Measurements from ENCODE around the gene TSPEAR. TPM values are rescaled to one million over a fixed set of nuclear protein-coding genes. Genes with fewer than 3 reads are reported as not detected.
"Not testable (repeated sequence)": the region's sequence is repeated elsewhere in the genome, so short reads cannot be mapped to it uniquely, and the experiment has no call there.

The TSPEAR gene
- total RNA-seq, 2 experiments from 2014 or later, result not detected

DNA sequence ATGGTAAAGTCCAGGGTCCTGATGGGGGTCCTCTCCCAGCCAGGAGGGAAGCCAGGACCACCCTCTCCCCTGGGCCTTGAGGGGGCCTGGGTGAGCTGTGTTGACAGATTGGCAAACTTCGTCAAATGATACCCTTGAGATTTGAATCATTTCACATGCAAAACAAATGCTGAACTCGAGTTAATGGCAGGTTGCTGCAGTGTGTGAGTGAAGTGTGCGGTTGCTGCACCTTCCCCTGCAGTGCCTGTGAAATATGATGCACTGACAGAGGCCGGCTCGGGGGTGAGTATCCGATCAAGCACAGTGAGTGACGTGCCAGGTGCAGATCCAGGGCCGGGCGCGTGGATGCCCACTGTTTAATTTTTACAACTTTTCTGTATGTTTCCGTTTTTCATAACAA is 23.7 kb downstream of the TSPEAR start:
- Mint-ChIP-seq H3K4me3 (no peak overlapping the region), H3K36me3 (ENCODE audit: low read depth) (no peaks in the 10 kb centered on the region), H3K27me3 (peaks cover 29% of the 10 kb centered on the region), H3K4me1 (ENCODE audit: low read depth) (peaks cover 12% of the 10 kb centered on the region), H3K9me3 (peaks cover 2% of the 10 kb centered on the region), H3K27ac (no peak overlapping the region)
- DNase-seq (no peak), ATAC-seq (ENCODE audit: poor library complexity) (no peak)
- ChIA-PET CTCF (no interaction called here), POLR2A (no interaction called here)
- Histone ChIP-seq H3K27ac (ENCODE audit: low read depth in 1 of 2, low read length in 2 of 2) (no peak overlapping the region), H3K4me3 (ENCODE audit: low read length) (no peak overlapping the region), H3K9me3 (ENCODE audit: control insufficient read depth in 1 of 2, insufficient read depth in 1 of 2, low read length in 2 of 2) (peaks cover 0 to 5% of the 10 kb centered on the region in 2 experiments), H3K36me3 (ENCODE audit: insufficient read depth, low read length) (no peaks in the 10 kb centered on the region), H3K4me1 (ENCODE audit: insufficient read depth, low read length) (no peaks in the 10 kb centered on the region), H3K27me3 (ENCODE audit: control insufficient read depth in 1 of 2, insufficient read depth in 2 of 2, low read length in 2 of 2) (peaks cover 0 to 6% of the 10 kb centered on the region in 2 experiments)
- TF ChIP-seq, protein P1, sequence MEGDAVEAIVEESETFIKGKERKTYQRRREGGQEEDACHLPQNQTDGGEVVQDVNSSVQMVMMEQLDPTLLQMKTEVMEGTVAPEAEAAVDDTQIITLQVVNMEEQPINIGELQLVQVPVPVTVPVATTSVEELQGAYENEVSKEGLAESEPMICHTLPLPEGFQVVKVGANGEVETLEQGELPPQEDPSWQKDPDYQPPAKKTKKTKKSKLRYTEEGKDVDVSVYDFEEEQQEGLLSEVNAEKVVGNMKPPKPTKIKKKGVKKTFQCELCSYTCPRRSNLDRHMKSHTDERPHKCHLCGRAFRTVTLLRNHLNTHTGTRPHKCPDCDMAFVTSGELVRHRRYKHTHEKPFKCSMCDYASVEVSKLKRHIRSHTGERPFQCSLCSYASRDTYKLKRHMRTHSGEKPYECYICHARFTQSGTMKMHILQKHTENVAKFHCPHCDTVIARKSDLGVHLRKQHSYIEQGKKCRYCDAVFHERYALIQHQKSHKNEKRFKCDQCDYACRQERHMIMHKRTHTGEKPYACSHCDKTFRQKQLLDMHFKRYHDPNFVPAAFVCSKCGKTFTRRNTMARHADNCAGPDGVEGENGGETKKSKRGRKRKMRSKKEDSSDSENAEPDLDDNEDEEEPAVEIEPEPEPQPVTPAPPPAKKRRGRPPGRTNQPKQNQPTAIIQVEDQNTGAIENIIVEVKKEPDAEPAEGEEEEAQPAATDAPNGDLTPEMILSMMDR (IDR thresholded peaks at IDR 0.05), result no peak
- intact Hi-C loops (cut with DNase I, micrococcal nuclease), result no loop called here

DNA sequence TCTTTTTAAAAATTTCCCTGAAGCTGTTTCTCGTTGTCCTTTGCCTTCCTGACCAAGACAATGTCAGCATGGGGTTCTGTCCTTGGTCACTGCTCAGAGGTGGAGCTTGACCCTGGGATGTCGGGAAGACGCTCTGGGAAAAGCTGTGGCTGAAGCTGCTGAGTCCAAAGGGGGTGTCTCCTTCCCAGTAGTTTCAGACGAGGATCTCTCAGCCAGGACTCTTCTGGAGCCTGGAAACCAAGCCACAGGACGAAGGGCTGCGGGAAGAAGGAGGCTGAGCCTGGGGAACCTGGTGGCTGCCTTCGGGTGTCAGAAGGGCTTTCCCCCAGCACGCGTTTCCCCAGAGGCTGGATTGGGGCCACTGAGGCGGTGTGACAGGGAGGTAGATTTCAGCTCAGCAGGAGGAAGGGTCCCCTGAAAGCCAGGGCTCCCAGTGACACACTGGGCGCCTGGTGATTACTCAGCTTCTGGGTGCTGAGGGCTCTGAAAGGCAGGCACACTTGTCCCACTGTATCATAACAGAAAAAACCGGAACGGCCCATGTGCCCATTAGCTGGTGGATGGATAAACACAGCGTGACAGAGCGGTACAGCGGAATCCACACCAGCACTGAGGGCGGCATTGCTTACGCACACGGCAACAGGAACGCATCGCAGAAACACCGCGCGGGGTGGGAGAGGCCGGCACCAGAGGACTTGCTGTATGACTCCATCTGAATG is 24.4 kb downstream of the TSPEAR start:
- H3K27ac Mint-ChIP-seq, result no peak overlapping the region
- TF ChIP-seq, protein P1 (IDR thresholded peaks at IDR 0.05), result no peak
- H3K9me3 Mint-ChIP-seq, result no peaks in the 10 kb centered on the region
- no peaks in the 10 kb centered on the region for H3K36me3 Mint-ChIP-seq (ENCODE audit: low read depth)
- POLR2A ChIA-PET, result no interaction called here
- Histone ChIP-seq H3K27ac (ENCODE audit: low read depth in 1 of 2, low read length in 2 of 2) (no peak overlapping the region), H3K4me3 (ENCODE audit: low read length) (no peak overlapping the region), H3K4me1 (ENCODE audit: insufficient read depth, low read length) (no peaks in the 10 kb centered on the region), H3K9me3 (ENCODE audit: control insufficient read depth in 1 of 2, insufficient read depth in 1 of 2, low read length in 2 of 2) (no peaks in the 10 kb centered on the region), H3K27me3 (ENCODE audit: control insufficient read depth in 1 of 2, insufficient read depth in 2 of 2, low read length in 2 of 2) (peaks cover 0 to 6% of the 10 kb centered on the region in 2 experiments), H3K36me3 (ENCODE audit: insufficient read depth, low read length) (no peaks in the 10 kb centered on the region)
- peaks cover 25% of the 10 kb centered on the region for H3K27me3 Mint-ChIP-seq
- ATAC-seq (ENCODE audit: poor library complexity) (no peak), DNase-seq (no peak)
- no peak overlapping the region for H3K4me3 Mint-ChIP-seq
- intact Hi-C loops (cut with DNase I, micrococcal nuclease), result no loop called here
- H3K4me1 Mint-ChIP-seq (ENCODE audit: low read depth), result peaks cover 12% of the 10 kb centered on the region
- CTCF ChIA-PET, result no interaction called here

DNA sequence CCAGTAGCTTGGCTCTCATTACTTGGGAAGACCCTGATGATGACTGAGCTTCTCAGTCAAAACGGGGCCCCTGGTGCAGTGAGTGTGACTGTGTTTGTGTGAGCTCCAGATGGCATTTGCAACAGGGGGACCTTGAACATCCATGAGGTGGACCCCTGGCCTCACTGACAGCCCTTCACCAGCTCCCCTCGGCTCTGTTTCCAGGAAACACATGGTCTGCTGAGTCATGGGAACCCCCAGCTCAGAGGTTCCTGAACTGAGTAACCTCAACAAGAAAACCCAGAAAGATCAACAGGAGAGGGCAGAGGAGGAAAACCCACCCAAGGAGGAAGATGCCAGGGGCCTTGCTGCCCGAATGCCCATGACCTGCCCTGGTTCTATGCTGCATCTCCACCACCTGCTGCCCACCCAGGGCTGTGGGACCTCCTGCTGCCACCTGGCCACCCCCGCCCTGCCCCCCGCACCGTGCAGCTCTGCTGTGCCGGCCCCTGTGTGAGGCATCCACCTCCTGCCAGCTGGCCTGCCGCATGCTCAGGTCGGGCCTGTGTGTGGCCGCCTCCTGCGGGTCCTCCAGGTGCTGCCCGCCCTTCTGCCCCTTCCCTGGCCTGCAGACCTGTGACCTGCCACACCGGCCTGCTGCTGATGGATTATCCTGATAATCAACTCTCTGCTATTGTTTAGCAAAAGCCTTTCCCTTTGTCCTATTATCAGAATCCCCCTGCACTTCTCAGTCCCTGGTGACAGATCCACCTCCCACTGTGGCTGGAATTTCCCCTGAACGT is 25.2 kb downstream of the TSPEAR start:
- ChIA-PET POLR2A (no interaction called here), CTCF (no interaction called here)
- no peak for DNase-seq
- H3K4me3 ChIP-seq (ENCODE audit: low read length), result no peak overlapping the region
- no peak overlapping the region for H3K27ac Mint-ChIP-seq
- peaks cover 29% of the 10 kb centered on the region for H3K27me3 Mint-ChIP-seq
- H3K27ac ChIP-seq (ENCODE audit: low read depth in 1 of 2, low read length in 2 of 2), result no peak overlapping the region
- H3K4me1 ChIP-seq (ENCODE audit: insufficient read depth, low read length), result no peaks in the 10 kb centered on the region
- H3K36me3 ChIP-seq (ENCODE audit: insufficient read depth, low read length), result no peaks in the 10 kb centered on the region
- H3K27me3 ChIP-seq (ENCODE audit: control insufficient read depth in 1 of 2, insufficient read depth in 2 of 2, low read length in 2 of 2), result peaks cover 0 to 6% of the 10 kb centered on the region in 2 experiments
- TF ChIP-seq, protein P1 (IDR thresholded peaks at IDR 0.05), result no peak
- intact Hi-C loops (cut with DNase I, micrococcal nuclease), result no loop called here
- H3K4me3 Mint-ChIP-seq, result no peak overlapping the region
- H3K36me3 Mint-ChIP-seq (ENCODE audit: low read depth), result no peaks in the 10 kb centered on the region
- ATAC-seq (ENCODE audit: poor library complexity), result no peak
- H3K9me3 Mint-ChIP-seq, result no peaks in the 10 kb centered on the region
- H3K4me1 Mint-ChIP-seq (ENCODE audit: low read depth), result peaks cover 3% of the 10 kb centered on the region
- H3K9me3 ChIP-seq (ENCODE audit: control insufficient read depth in 1 of 2, insufficient read depth in 1 of 2, low read length in 2 of 2), result no peaks in the 10 kb centered on the region

DNA sequence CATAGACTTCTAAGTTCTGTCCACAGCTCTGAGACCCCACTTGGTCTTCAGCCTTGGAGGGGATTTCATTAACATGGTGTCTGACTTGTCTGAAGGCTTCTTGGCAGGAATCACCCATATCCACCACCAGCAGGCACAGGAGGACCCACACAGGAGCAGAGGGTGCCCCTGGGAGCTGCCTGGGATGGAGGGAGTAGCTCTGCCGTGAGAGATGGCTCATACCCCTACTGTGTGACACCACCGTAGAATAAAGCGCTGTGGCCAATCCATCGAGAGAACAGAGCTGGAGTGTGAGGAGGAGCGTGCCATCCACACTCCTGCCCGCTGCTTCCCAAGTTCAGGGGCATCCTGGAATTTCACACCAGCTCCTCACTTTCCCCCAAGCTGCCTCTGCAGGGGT is 26.3 kb downstream of the TSPEAR start:
- H3K36me3 ChIP-seq (ENCODE audit: insufficient read depth, low read length); H3K27me3 ChIP-seq (ENCODE audit: control insufficient read depth in 1 of 2, insufficient read depth in 2 of 2, low read length in 2 of 2); H3K36me3 Mint-ChIP-seq (ENCODE audit: low read depth); H3K4me3 ChIP-seq (ENCODE audit: low read length); CTCF ChIA-PET; DNase-seq; H3K27ac ChIP-seq (ENCODE audit: low read depth in 1 of 2, low read length in 2 of 2); H3K4me3 Mint-ChIP-seq; H3K27ac Mint-ChIP-seq; H3K9me3 Mint-ChIP-seq; ATAC-seq (ENCODE audit: poor library complexity); H3K9me3 ChIP-seq (ENCODE audit: control insufficient read depth in 1 of 2, insufficient read depth in 1 of 2, low read length in 2 of 2); H3K4me1 Mint-ChIP-seq (ENCODE audit: low read depth); POLR2A ChIA-PET; H3K4me1 ChIP-seq (ENCODE audit: insufficient read depth, low read length); intact Hi-C loops (cut with DNase I, micrococcal nuclease): not testable (repeated sequence)
- H3K27me3 Mint-ChIP-seq, result peaks cover 27% of the 10 kb centered on the region
